CD4-positive, alpha-beta T cell (primary cell): ENCODE measurements around the gene KCNJ13. TPM values are rescaled to one million over a fixed set of nuclear protein-coding genes. Genes with fewer than 3 reads are reported as not detected.

Source experiments
- ATAC-seq: fragments of 200-7000 bp; cut with Tn5 transposase; one replicate; pipeline ENCODE4 v1.10.0; 2022; ENCODE audit warnings: mild to moderate bottlenecking; ENCODE audit not compliant: poor library complexity
- CTCF ChIA-PET: fragments of 350-600 bp; sonication (Branson Sonifier 250); formaldehyde crosslinking; loops from one replicate; lab custom pipeline; 2021; ENCODE audit warnings: antibody characterized with exemption, inconsistent platforms; lab: Charles Lee
- POLR2A ChIA-PET: fragments of 350-600 bp; sonication (Branson Sonifier 250); formaldehyde crosslinking; loops from one replicate; lab custom pipeline; 2021; ENCODE audit warnings: antibody characterized with exemption, inconsistent platforms; lab: Charles Lee
- DNase-seq, 14 experiments: peaks; one replicate each; pipeline ENCODE4 v3.0.0-alpha.2; 2013 to 2020; ENCODE audit warnings: mixed read lengths in 2 of 14
- H3K27ac ChIP-seq, 2 donors: one replicate each; pipeline versions ENCODE4 v1.5.1 to v1.7.0; 2013; ENCODE audit warnings: low read length in 2 of 2, low read depth in 1 of 2, mild to moderate bottlenecking in 1 of 2
- H3K27me3 ChIP-seq, 2 experiments: 1 replicate in 1 of 2; 2 replicates in 1 of 2; pipeline versions ENCODE4 v1.6.1 to v1.7.0; 2013; ENCODE audit warnings: low read length in 2 of 2, control low read depth in 1 of 2, mild to moderate bottlenecking in 1 of 2, moderate library complexity in 1 of 2; ENCODE audit not compliant: insufficient read depth in 2 of 2, control insufficient read depth in 1 of 2
- H3K36me3 ChIP-seq: one replicate; pipeline ENCODE4 v1.6.1; 2013; ENCODE audit warnings: low read length, control low read depth; ENCODE audit not compliant: insufficient read depth
- H3K4me1 ChIP-seq: one replicate; pipeline ENCODE4 v1.6.1; 2013; ENCODE audit warnings: low read length, control low read depth; ENCODE audit not compliant: insufficient read depth
- H3K4me3 ChIP-seq: one replicate; pipeline ENCODE4 v1.5.1; 2013; ENCODE audit warnings: mild to moderate bottlenecking, low read length, moderate library complexity
- H3K9me3 ChIP-seq, 2 experiments: 1 replicate in 1 of 2; 2 replicates in 1 of 2; pipeline versions ENCODE4 v1.6.1 to v1.7.0; 2013; ENCODE audit warnings: low read length in 2 of 2, mild to moderate bottlenecking in 2 of 2, control low read depth in 1 of 2, moderate library complexity in 1 of 2; ENCODE audit not compliant: control insufficient read depth in 1 of 2, insufficient read depth in 1 of 2
- H3K27ac Mint-ChIP-seq: one replicate; pipeline ENCODE4 v1.8.0; 2020; ENCODE audit warnings: mixed read lengths
- H3K27me3 Mint-ChIP-seq: one replicate; pipeline ENCODE4 v1.8.0; 2021; ENCODE audit warnings: mixed read lengths
- H3K36me3 Mint-ChIP-seq: one replicate; pipeline ENCODE4 v1.8.0; 2021; ENCODE audit warnings: low read depth, mixed read lengths
- H3K4me1 Mint-ChIP-seq: one replicate; pipeline ENCODE4 v1.8.0; 2021; ENCODE audit warnings: low read depth, mixed read lengths
- H3K4me3 Mint-ChIP-seq: one replicate; pipeline ENCODE4 v1.8.0; 2020; ENCODE audit warnings: mild to moderate bottlenecking, mixed read lengths
- H3K9me3 Mint-ChIP-seq: one replicate; pipeline ENCODE4 v1.8.0; 2020; ENCODE audit warnings: mixed read lengths
- intact Hi-C, 2 experiments: fragments of 100-400 bp; cut with DNase I in 1 of 2; cut with micrococcal nuclease in 1 of 2; formaldehyde crosslinking; loops; one replicate each; pipeline versions ENCODE4 v1.15.1 to v1.9.0; 2023 to 2025; cut with DNase I, micrococcal nuclease
- total RNA-seq, 174 experiments: library from RNA in 2 of 174; stranded (reverse) in 2 of 174; gene quantifications; one replicate each; pipeline ENCODE4 v1.2.3 and lab custom pipeline; 2021 to 2026
- TF ChIP-seq, protein P1 (sequence below): fragments of 200-600 bp; IDR thresholded peaks from one replicate; pipeline ENCODE4 v1.8.0; 2022; ENCODE audit warnings: antibody characterized with exemption, mild to moderate bottlenecking

The KCNJ13 gene
- total RNA-seq, 2 experiments from 2014 or later, result not detected

DNA sequence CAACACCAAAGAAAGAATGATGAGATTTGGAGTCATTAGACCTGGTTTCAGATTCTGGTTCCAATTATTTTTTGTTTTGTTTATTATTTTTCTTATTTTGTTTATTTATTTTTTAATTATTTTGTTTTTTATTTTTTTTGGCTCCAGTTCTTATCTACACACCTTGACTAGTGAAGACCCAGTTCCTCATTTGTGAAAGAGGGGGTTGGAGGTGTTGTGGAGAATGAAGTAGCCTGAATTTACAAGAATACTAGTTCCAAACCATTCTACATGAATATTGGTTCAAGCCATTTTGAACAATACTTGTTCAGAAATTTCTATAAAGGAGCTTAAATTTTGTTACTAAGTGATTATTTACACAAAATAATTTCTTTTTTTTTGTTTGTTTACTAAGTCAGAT lies 6.9 kb upstream of the KCNJ13 start:
- POLR2A ChIA-PET, result no interaction called here
- H3K36me3 Mint-ChIP-seq, result peaks cover 71% of the 10 kb centered on the region
- CTCF ChIA-PET, result no interaction called here

DNA sequence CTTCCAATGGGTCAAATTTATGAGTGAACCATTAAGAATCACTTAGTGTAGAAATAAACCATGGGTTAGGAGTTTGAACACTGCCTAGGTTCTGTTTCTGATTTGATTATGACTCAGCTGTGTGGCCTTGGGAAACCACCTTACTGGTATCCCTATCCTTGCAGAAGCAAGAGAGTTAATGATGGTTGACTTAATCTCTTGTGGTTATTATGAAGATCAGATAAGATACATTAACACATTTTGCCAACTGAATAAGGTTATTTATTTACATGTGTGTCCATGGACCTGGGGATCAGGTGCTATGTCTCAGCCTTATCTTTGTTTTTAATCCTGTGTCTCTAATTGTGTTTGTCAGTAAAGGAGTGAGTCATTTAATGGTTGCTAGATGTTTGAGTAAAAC lies 5.4 kb upstream of the KCNJ13 start:
- ChIA-PET CTCF (no interaction called here), POLR2A (no interaction called here)
- Mint-ChIP-seq H3K9me3 (no peaks in the 10 kb centered on the region), H3K4me3 (no peak overlapping the region), H3K27ac (no peak overlapping the region), H3K27me3 (no peaks in the 10 kb centered on the region), H3K4me1 (peaks cover 6% of the 10 kb centered on the region), H3K36me3 (peaks cover 59% of the 10 kb centered on the region)
- Histone ChIP-seq H3K9me3 (no peaks in the 10 kb centered on the region), H3K27me3 (no peaks in the 10 kb centered on the region), H3K4me3 (no peak overlapping the region), H3K27ac (no peak overlapping the region), H3K36me3 (peaks cover 26% of the 10 kb centered on the region), H3K4me1 (no peaks in the 10 kb centered on the region)
- peak; percentile 69 for ATAC-seq
- TF ChIP-seq, protein P1, sequence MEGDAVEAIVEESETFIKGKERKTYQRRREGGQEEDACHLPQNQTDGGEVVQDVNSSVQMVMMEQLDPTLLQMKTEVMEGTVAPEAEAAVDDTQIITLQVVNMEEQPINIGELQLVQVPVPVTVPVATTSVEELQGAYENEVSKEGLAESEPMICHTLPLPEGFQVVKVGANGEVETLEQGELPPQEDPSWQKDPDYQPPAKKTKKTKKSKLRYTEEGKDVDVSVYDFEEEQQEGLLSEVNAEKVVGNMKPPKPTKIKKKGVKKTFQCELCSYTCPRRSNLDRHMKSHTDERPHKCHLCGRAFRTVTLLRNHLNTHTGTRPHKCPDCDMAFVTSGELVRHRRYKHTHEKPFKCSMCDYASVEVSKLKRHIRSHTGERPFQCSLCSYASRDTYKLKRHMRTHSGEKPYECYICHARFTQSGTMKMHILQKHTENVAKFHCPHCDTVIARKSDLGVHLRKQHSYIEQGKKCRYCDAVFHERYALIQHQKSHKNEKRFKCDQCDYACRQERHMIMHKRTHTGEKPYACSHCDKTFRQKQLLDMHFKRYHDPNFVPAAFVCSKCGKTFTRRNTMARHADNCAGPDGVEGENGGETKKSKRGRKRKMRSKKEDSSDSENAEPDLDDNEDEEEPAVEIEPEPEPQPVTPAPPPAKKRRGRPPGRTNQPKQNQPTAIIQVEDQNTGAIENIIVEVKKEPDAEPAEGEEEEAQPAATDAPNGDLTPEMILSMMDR, result no peak
- intact Hi-C loops, result no loop called here
- DNase-seq, result peak in 4 of 14 experiments; percentile 6 to 50 (median 21)

More for the DNA sequence above, 6.9 kb upstream of the KCNJ13 start:
- H3K27me3 Mint-ChIP-seq, result no peaks in the 10 kb centered on the region
- Histone ChIP-seq H3K27me3 (no peaks in the 10 kb centered on the region), H3K4me1 (no peaks in the 10 kb centered on the region), H3K9me3 (no peaks in the 10 kb centered on the region), H3K36me3 (peaks cover 40% of the 10 kb centered on the region), H3K4me3 (no peak overlapping the region), H3K27ac (no peak overlapping the region)
- DNase-seq (no peak), ATAC-seq (no peak)
- H3K9me3 Mint-ChIP-seq, result no peaks in the 10 kb centered on the region
- peaks cover 6% of the 10 kb centered on the region for H3K4me1 Mint-ChIP-seq
- no peak overlapping the region for H3K4me3 Mint-ChIP-seq
- H3K27ac Mint-ChIP-seq, result no peak overlapping the region
- TF ChIP-seq, protein P1, result no peak
- intact Hi-C loops, result no loop called here

DNA sequence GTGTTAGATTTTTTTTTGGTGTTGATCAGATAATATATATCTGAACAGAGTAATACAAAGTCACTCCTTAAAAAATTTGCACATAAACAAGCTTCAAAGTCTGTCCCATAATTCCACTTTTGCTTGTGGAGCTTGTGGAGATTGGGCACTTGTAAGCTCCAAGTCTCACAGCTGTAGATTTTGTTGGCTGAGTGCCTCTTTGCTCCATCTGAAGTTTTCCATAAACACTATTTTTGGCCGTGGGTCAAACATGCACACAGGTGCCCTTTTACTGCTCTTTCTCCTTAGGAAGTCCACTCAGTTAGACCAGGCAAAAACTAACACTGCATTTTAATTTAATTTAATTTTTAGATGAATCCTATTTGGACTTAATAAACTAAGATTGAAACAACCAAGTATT lies 3.6 kb upstream of the KCNJ13 start:
- Mint-ChIP-seq H3K36me3 (peaks cover 59% of the 10 kb centered on the region), H3K4me1 (peaks cover 6% of the 10 kb centered on the region), H3K4me3 (no peak overlapping the region), H3K27ac (no peak overlapping the region), H3K9me3 (no peaks in the 10 kb centered on the region), H3K27me3 (no peaks in the 10 kb centered on the region)
- ChIA-PET POLR2A (no interaction called here), CTCF (no interaction called here)
- DNase-seq, result no peak
- H3K27ac ChIP-seq, result no peak overlapping the region
- TF ChIP-seq, protein P1, result no peak
- intact Hi-C loops, result no loop called here
- ATAC-seq, result no peak
- H3K27me3 ChIP-seq, result no peaks in the 10 kb centered on the region
- no peaks in the 10 kb centered on the region for H3K9me3 ChIP-seq
- H3K4me1 ChIP-seq, result no peaks in the 10 kb centered on the region
- peaks cover 13% of the 10 kb centered on the region for H3K36me3 ChIP-seq
- no peak overlapping the region for H3K4me3 ChIP-seq
